ENCODE results near the gene C16orf96. TPM values are rescaled to one million over a fixed set of nuclear protein-coding genes. Genes with fewer than 3 reads are reported as not detected.

Gene C16orf96
- total RNA-seq, 2 donors from 2014 or later = 0.52 TPM; not detected in 1

GRCh38 chr16:4510131-4510530 is 46.0 kb upstream of the C16orf96 start:
- no peaks in the 10 kb centered on the region for H3K27me3 ChIP-seq
- H3K4me3 ChIP-seq = no peak overlapping the region
- WGBS, 2 donors = 65 to 70% methylated on average over 5 of the region's 5 CpGs
- ATAC-seq = no peak
- H3K36me3 ChIP-seq (replicated peaks in 1 of 2; ENCODE audit: insufficient read depth in 1 of 2, low read depth in 2 of 2) = peaks cover 7 to 24% of the 10 kb centered on the region in 2 donors
- peaks cover 25% of the 10 kb centered on the region for H3K4me1 ChIP-seq
- DNase-seq = no peak
- intact Hi-C loops (cut with DNase I) = loop anchor here (5.0 to 10.0 kb wide), 2 partner anchors 42 to 75 kb away; no protein-coding TSS in a partner anchor
- H3K9me3 ChIP-seq = no peaks in the 10 kb centered on the region
- TF ChIP-seq CTCF (IDR thresholded peaks at IDR 0.05) = no peak
- TF ChIP-seq POLR2A (IDR thresholded peaks at IDR 0.05) = no peak
- no peak overlapping the region for H3K27ac ChIP-seq

- 62 to 75% methylated on average over 14 of the region's 14 CpGs for WGBS, 2 donors
- Histone ChIP-seq H3K36me3 (replicated peaks in 1 of 2; ENCODE audit: insufficient read depth in 1 of 2, low read depth in 2 of 2) (peaks cover 7 to 24% of the 10 kb centered on the region in 2 donors), H3K27ac (peak overlapping the region in 2 of 4 donors; percentile 10 to 17), H3K4me3 (no peak overlapping the region), H3K9me3 (no peaks in the 10 kb centered on the region), H3K4me1 (peaks cover 29% of the 10 kb centered on the region), H3K27me3 (no peaks in the 10 kb centered on the region)
- intact Hi-C loops (cut with DNase I) = loop anchor here (5.0 to 10.0 kb wide), 2 partner anchors 41 to 74 kb away; no protein-coding TSS in a partner anchor
- DNase-seq (no peak), ATAC-seq (no peak)
- TF ChIP-seq POLR2A (IDR thresholded peaks at IDR 0.05) = no peak
Observed at GRCh38 chr16:4510747-4511426, 45.3 kb upstream of the C16orf96 start.

DNA sequence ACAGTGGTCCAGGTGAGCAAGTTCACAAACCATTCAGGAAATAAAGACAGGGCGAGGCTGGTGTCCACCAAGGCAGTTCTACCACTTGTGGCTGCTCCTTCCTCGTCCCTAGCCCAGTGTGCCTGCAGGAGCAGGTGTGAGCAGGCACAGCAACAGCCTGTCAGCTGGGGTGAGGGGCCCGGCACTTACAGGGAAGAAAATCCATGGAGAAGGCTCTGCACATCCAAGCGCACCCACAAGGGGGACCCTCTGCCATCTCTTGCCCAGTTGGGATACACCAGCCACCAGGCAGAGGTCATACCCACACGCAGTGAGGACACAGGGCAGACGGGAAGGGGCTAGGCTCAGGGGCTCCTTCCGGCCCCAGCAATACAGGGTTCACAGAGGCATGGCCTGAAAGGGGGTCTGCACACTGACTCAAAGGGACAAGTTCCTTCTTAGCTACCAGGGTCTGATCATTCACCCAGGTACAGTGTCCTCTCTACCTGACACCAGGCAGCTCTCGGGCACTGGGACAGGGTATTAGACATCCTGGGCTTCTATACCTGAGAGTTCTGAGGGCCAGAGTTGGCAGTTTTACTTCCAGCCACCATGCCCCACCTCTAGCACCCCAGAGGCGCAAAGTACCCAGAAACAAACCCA is 44.6 kb upstream of the C16orf96 start:
- Histone ChIP-seq H3K9me3 (no peaks in the 10 kb centered on the region), H3K27ac (peak overlapping the region in 2 of 4 donors; percentile 10 to 17), H3K27me3 (no peaks in the 10 kb centered on the region), H3K4me3 (no peak overlapping the region), H3K36me3 (replicated peaks in 1 of 2; ENCODE audit: insufficient read depth in 1 of 2, low read depth in 2 of 2) (peaks cover 7 to 24% of the 10 kb centered on the region in 2 donors), H3K4me1 (peaks cover 31% of the 10 kb centered on the region)
- intact Hi-C loops (cut with DNase I) = loop anchor here (5.0 to 10.0 kb wide), 2 partner anchors 41 to 73 kb away; no protein-coding TSS in a partner anchor
- TF ChIP-seq POLR2A (IDR thresholded peaks at IDR 0.05) = no peak
- TF ChIP-seq CTCF (IDR thresholded peaks at IDR 0.05) = peak; percentile 40 to 77 (median 67)
- 58 to 72% methylated on average over 5 to 9 of the region's 9 CpGs for WGBS, 2 donors
- DNase-seq (peak; percentile 74 to 88 (median 81)), ATAC-seq (peak; percentile 77)

- peaks cover 7 to 23% of the 10 kb centered on the region in 2 donors for H3K36me3 ChIP-seq (replicated peaks in 1 of 2; ENCODE audit: insufficient read depth in 1 of 2, low read depth in 2 of 2)
- H3K27me3 ChIP-seq = no peaks in the 10 kb centered on the region
- no peak for DNase-seq
- no peaks in the 10 kb centered on the region for H3K9me3 ChIP-seq
- no peak for ATAC-seq
- WGBS, 2 donors = 84 to 90% methylated on average over 9 to 10 of the region's 10 CpGs
- intact Hi-C loops (cut with DNase I) = loop anchor here (5.0 to 10.0 kb wide), 2 partner anchors 40 to 72 kb away; no protein-coding TSS in a partner anchor
- no peak for TF ChIP-seq POLR2A (IDR thresholded peaks at IDR 0.05)
- no peak for TF ChIP-seq CTCF (IDR thresholded peaks at IDR 0.05)
- H3K4me1 ChIP-seq = peaks cover 31% of the 10 kb centered on the region
- no peak overlapping the region for H3K4me3 ChIP-seq
- H3K27ac ChIP-seq = peak overlapping the region in 1 of 4 donors; percentile 10
Observed at GRCh38 chr16:4512473-4512872, 43.7 kb upstream of the C16orf96 start.

All from body of pancreas (tissue), 4 donors.